Measurements from ENCODE around the gene CDIP1. TPM values are rescaled to one million over a fixed set of nuclear protein-coding genes. Genes with fewer than 3 reads are reported as not detected.

The CDIP1 gene
- total and polyA plus RNA-seq, 10 of the 15 experiments (the other 5 are each of a cell fraction or from before 2014, with no cell fraction given): 6.1 to 32.4 (median 13.6) TPM

GRCh38 chr16:4506450-4506849 lies 32.1 kb downstream of the CDIP1 start:
- 1% methylated on average over 3 of the region's 3 CpGs for WGBS (ENCODE audit: insufficient coverage, insufficient replicate concordance, low lambda C conversion rate, missing lambda C conversion rate)
- Histone ChIP-seq H3K79me2 (ENCODE audit: control insufficient read depth, insufficient read depth, low read length) (peaks cover 2% of the 10 kb centered on the region), H3K27me3 (replicated peaks in 1 of 2; ENCODE audit: control insufficient read depth in 2 of 2, insufficient read depth in 2 of 2, low read length in 1 of 2) (no peaks in the 10 kb centered on the region), H3K4me1 (ENCODE audit: control insufficient read depth, insufficient read depth, low read length) (peaks cover 20% of the 10 kb centered on the region), H3K4me2 (ENCODE audit: control insufficient read depth, insufficient read depth) (peak overlapping the region; percentile 82; the same call in 1 of the 2 replicates), H4K20me1 (ENCODE audit: control insufficient read depth, insufficient read depth) (no peaks in the 10 kb centered on the region), H3K9ac (ENCODE audit: control insufficient read depth, insufficient read depth, low read length) (no peak overlapping the region), H3K36me3 (ENCODE audit: control insufficient read depth in 2 of 2, insufficient read depth in 2 of 2, low read length in 1 of 2) (peaks cover 17 to 31% of the 10 kb centered on the region in 2 experiments; a peak in 3 of 4 replicates), H3K9me3 (replicated peaks; ENCODE audit: control insufficient read depth, insufficient read depth, low read length) (no peaks in the 10 kb centered on the region), H3K27ac (ENCODE audit: control insufficient read depth, insufficient read depth) (peak overlapping the region; percentile 79; the same call in 1 of the 2 replicates), H2AFZ (ENCODE audit: control insufficient read depth, low read depth, low read length) (no peak overlapping the region), H3K4me3 (no peak overlapping the region)
- DNase-seq (ENCODE audit: low read depth, low spot score): peak; percentile 39
- no TSS peak for BruUV-seq (replicated peaks)
- ChIA-PET RAD21 (ENCODE audit: unreplicated experiment) (interaction anchor here (0.9 to 4.1 kb wide), 9 partner anchors 8 to 118 kb away, joined by 3 to 26 read pairs (median 12); partner anchors contain the start of genes CDIP1, HMOX2 and MGRN1), CTCF (interaction anchor here (0.7 to 6.5 kb wide), 33 partner anchors 9 to 148 kb away, joined by 3 to 90 read pairs (median 6); partner anchors contain the start of genes CDIP1, CORO7, HMOX2 and MGRN1), SMC1A (ENCODE audit: uncharacterized antibody, unreplicated experiment) (interaction anchor here (1.0 to 4.0 kb wide), 14 partner anchors 8 to 143 kb away, joined by 3 to 41 read pairs (median 6); partner anchors contain the start of genes CDIP1, HMOX2 and MGRN1), POLR2A (interaction anchor here (0.6 to 2.2 kb wide), 7 partner anchors 30 to 119 kb away, joined by 3 to 11 read pairs (median 6); partner anchors contain the start of genes HMOX2 and MGRN1)
- in situ Hi-C loops (cut with MboI) (no loop called here), intact Hi-C loops (cut with micrococcal nuclease; ENCODE audit: unreplicated experiment) (loop anchor here (1.0 to 2.0 kb wide), 2 partner anchors 42 to 78 kb away; no protein-coding TSS in a partner anchor)
- ATAC-seq: peak; percentile 92
- FAIRE-seq: peak; percentile 97
- TF ChIP-seq SIN3A (IDR thresholded peaks at IDR 0.05; ENCODE audit: low read depth, low read length): no peak
- TF ChIP-seq SUPT20H (IDR thresholded peaks at IDR 0.05; ENCODE audit: borderline replicate concordance, control insufficient read depth, low read depth, low read length): no peak
- no peak for TF ChIP-seq NFIC (IDR thresholded peaks at IDR 0.05; ENCODE audit: low read depth, low read length)
- no peak for TF ChIP-seq POU2F2 (IDR thresholded peaks at IDR 0.05; ENCODE audit: borderline replicate concordance, low read depth, low read length)
- no peak for TF ChIP-seq RCOR1 (conservative IDR thresholded peaks at IDR 0.05; ENCODE audit: low read depth, low read length)
- TF ChIP-seq SPI1 (IDR thresholded peaks at IDR 0.05; ENCODE audit: borderline replicate concordance, insufficient read depth, low read depth, low read length): no peak
- TF ChIP-seq IRF4 (IDR thresholded peaks at IDR 0.05; ENCODE audit: low read depth, low read length): no peak
- TF ChIP-seq CTCF (IDR thresholded peaks at IDR 0.05 in 2 of 3, conservative IDR thresholded peaks at IDR 0.05 in 1 of 3; ENCODE audit: control insufficient read depth in 2 of 3, extremely low read depth in 1 of 3, insufficient read depth in 1 of 3, low read depth in 3 of 3, low read length in 3 of 3): peak; percentile 85 to 93 (median 93)
- no peak for TF ChIP-seq KLF5 (IDR thresholded peaks at IDR 0.05; ENCODE audit: partially characterized antibody)
- TF ChIP-seq HSF1 (IDR thresholded peaks at IDR 0.05; ENCODE audit: low read depth, low read length): no peak
- TF ChIP-seq JUND (IDR thresholded peaks at IDR 0.05; ENCODE audit: low read depth, low read length): no peak
- TF ChIP-seq CBX3 (IDR thresholded peaks at IDR 0.05; ENCODE audit: borderline replicate concordance, low read depth): no peak
- TF ChIP-seq POLR2A (IDR thresholded peaks at IDR 0.05; ENCODE audit: low read depth, low read length): no peak
- TF ChIP-seq ZNF217 (IDR thresholded peaks at IDR 0.05): no peak
- TF ChIP-seq IRF3 (IDR thresholded peaks at IDR 0.05): no peak

Data from GM12878 (cell line).